K562 (cell line): ENCODE measurements around the gene SLAIN1. TPM values are rescaled to one million over a fixed set of nuclear protein-coding genes. Genes with fewer than 3 reads are reported as not detected.

ENCODE experiments used
- ATAC-seq: fragments of 200-7000 bp; cut with Tn5 transposase; 3 replicates; pipeline ENCODE4 v1.9.1; 2020; ENCODE audit warnings: moderate library complexity
- BruUV-seq: library from RNA; stranded (reverse); fragments of 400-500 nt; replicated peaks from 2 replicates; lab custom pipeline; 2021; lab: Mats Ljungman, UMichigan
- CTCF ChIA-PET: fragments of 300-600 bp; formaldehyde crosslinking; extraction: SDS; loops from one replicate; lab custom pipeline; 2021; ENCODE audit warnings: low intra/inter-chr PET ratio; lab: Yijun Ruan, JAX
- POLR2A ChIA-PET: fragments of 300-600, 350-650 bp; sonication (Branson Sonifier 250); formaldehyde crosslinking; extraction: SDS; loops from one replicate; lab custom pipeline; 2021; ENCODE audit warnings: antibody characterized with exemption, inconsistent platforms; lab: Yijun Ruan, JAX
- DNase-seq, 4 experiments: peaks; one replicate each; pipeline versions ENCODE4 v3.0.0 to v3.0.0-alpha.2; 2011 to 2018; ENCODE audit warnings: low spot score in 3 of 4, mixed read lengths in 3 of 4; ENCODE audit errors: extremely low read depth in 1 of 4
- FAIRE-seq: peaks from 2 replicates; lab custom pipeline; 2011; peaks lifted over from hg19 to GRCh38; lab: Jason Lieb, UNC
- H2AFZ ChIP-seq: 2 replicates; pipeline ENCODE4 v1.6.0; 2011; ENCODE audit warnings: low read depth, low read length, control low read depth, inconsistent platforms
- H3K27ac ChIP-seq: fragments of 200-600 bp; 3 replicates; pipeline ENCODE4 v1.8.0; 2011; ENCODE audit warnings: low read depth, mild to moderate bottlenecking, control low read depth, inconsistent platforms, low read length, moderate library complexity, mixed read lengths; ENCODE audit errors: extremely low read depth
- H3K27me3 ChIP-seq, 2 experiments: fragments of 300-600 bp in 1 of 2; 2 replicates in 1 of 2; 3 replicates in 1 of 2; pipeline versions ENCODE4 v1.6.0 to v1.8.0; 2011; ENCODE audit warnings: inconsistent platforms in 2 of 2, low read length in 2 of 2, mild to moderate bottlenecking in 1 of 2, mixed read lengths in 1 of 2, moderate library complexity in 1 of 2; ENCODE audit not compliant: control insufficient read depth in 2 of 2, insufficient read depth in 2 of 2
- H3K36me3 ChIP-seq: fragments of 300-600 bp; 3 replicates; pipeline ENCODE4 v1.8.0; 2011; ENCODE audit warnings: mild to moderate bottlenecking, low read length, inconsistent platforms; ENCODE audit not compliant: control insufficient read depth, insufficient read depth
- H3K4me1 ChIP-seq, 2 experiments: fragments of 200-600 bp in 1 of 2; replicated peaks in 1 of 2; 2 replicates in 1 of 2; 3 replicates in 1 of 2; pipeline versions ENCODE4 v1.5.1 to v1.8.0; 2011; ENCODE audit warnings: inconsistent platforms in 2 of 2, low read length in 2 of 2, mild to moderate bottlenecking in 1 of 2, mixed read lengths in 1 of 2, moderate library complexity in 1 of 2; ENCODE audit not compliant: control insufficient read depth in 2 of 2, insufficient read depth in 2 of 2
- H3K4me2 ChIP-seq: 2 replicates; pipeline ENCODE4 v1.6.1; 2011; ENCODE audit warnings: low read length, control low read depth, inconsistent platforms, mixed read lengths; ENCODE audit not compliant: insufficient read depth
- H3K4me3 ChIP-seq: fragments of 200-600 bp; sonication (generic), shearing (Covaris generic); 2 replicates; pipeline ENCODE4 v1.5.1; 2016; ENCODE audit warnings: control low read depth, inconsistent platforms
- H3K79me2 ChIP-seq: fragments of 200-600 bp; 3 replicates; pipeline ENCODE4 v1.8.0; 2011; ENCODE audit warnings: low read length, inconsistent platforms; ENCODE audit not compliant: control insufficient read depth, insufficient read depth
- H3K9ac ChIP-seq, 2 experiments: 2 replicates each; pipeline versions ENCODE4 v1.6.0 to v1.6.1; 2011; ENCODE audit warnings: low read depth in 2 of 2, low read length in 2 of 2, control low read depth in 1 of 2, inconsistent platforms in 1 of 2, mild to moderate bottlenecking in 1 of 2, mixed read lengths in 1 of 2; ENCODE audit not compliant: insufficient read depth in 1 of 2
- H3K9me1 ChIP-seq: one replicate; pipeline ENCODE4 v1.6.0; 2011; ENCODE audit warnings: inconsistent platforms, mild to moderate bottlenecking, low read length, moderate library complexity; ENCODE audit not compliant: control insufficient read depth, insufficient read depth
- H3K9me3 ChIP-seq: replicated peaks from 2 replicates; pipeline ENCODE4 v1.5.1; 2011; ENCODE audit warnings: low read depth, low read length, inconsistent platforms; ENCODE audit not compliant: control insufficient read depth, insufficient read depth
- H4K20me1 ChIP-seq: replicated peaks from 2 replicates; pipeline ENCODE4 v1.6.1; 2011; ENCODE audit warnings: low read length, inconsistent platforms, mixed read lengths; ENCODE audit not compliant: control insufficient read depth, insufficient read depth
- IFI16 ChIP-seq: fragments of 250-450 bp; sonication (Bioruptor Pico); IDR thresholded peaks from 2 replicates; pipeline ENCODE4 v2.1.2; 2022; ENCODE audit warnings: mild to moderate bottlenecking, inconsistent platforms
- KLF13 ChIP-seq: fragments of 450-650 bp; IDR thresholded peaks from 2 replicates; pipeline ENCODE4 v1.6.1; 2016; ENCODE audit warnings: missing genetic modification characterization, low read depth, mild to moderate bottlenecking, missing compliant biosample characterization, moderate library complexity, borderline replicate concordance
- MBD2 ChIP-seq: sonication (generic); IDR thresholded peaks from 2 replicates; pipeline ENCODE4 v1.6.1; 2016; ENCODE audit warnings: low read depth, borderline replicate concordance
- NR2F6 ChIP-seq: fragments of 450-650 bp; formaldehyde crosslinking; IDR thresholded peaks from 2 replicates; pipeline ENCODE4 v1.4.0; 2020; ENCODE audit warnings: mild to moderate bottlenecking
- RBM14 ChIP-seq: fragments of 200-400 bp; formaldehyde crosslinking; IDR thresholded peaks from 2 replicates; pipeline ENCODE4 v1.6.1; 2018; ENCODE audit warnings: low read depth, mild to moderate bottlenecking, low read length, moderate library complexity, borderline replicate concordance; ENCODE audit not compliant: insufficient read depth
- RBM17 ChIP-seq: fragments of 200-400 bp; formaldehyde crosslinking; IDR thresholded peaks from 2 replicates; pipeline ENCODE4 v1.6.1; 2017; ENCODE audit warnings: low read depth, mild to moderate bottlenecking, low read length, borderline replicate concordance
- USF2 ChIP-seq: sonication (generic); formaldehyde crosslinking; IDR thresholded peaks from 2 replicates; pipeline ENCODE4 v1.5.0; 2020; ENCODE audit warnings: missing genetic modification reagents
- ZNF41 ChIP-seq: fragments of 250-450 bp; sonication (Bioruptor Pico); conservative IDR thresholded peaks from 2 replicates; pipeline ENCODE4 v1.4.0; 2020; ENCODE audit warnings: mild to moderate bottlenecking
- WGBS: fragments of 100-300 bp; shearing (Covaris generic); methylation state at CpG from one replicate; pipeline ENCODE4 v1.1.6; 2016; ENCODE audit warnings: low coverage, mixed read lengths; ENCODE audit not compliant: insufficient coverage; ENCODE audit errors: missing lambda C conversion rate; 5-methylcytosine and 5-hydroxymethylcytosine counted together
- in situ Hi-C: fragments of 300-500 bp; cut with MboI; formaldehyde crosslinking; loops from 4 replicates; pipeline ENCODE4 v1.15.0; 2018; ENCODE audit warnings: inconsistent platforms, mixed read lengths
- intact Hi-C: fragments of 100-400 bp; cut with micrococcal nuclease; formaldehyde crosslinking; loops from 2 replicates; pipeline ENCODE4 v1.14.2; 2022
- polyA plus RNA-seq, 8 experiments: library from polyadenylated mRNA; depleted of rRNA in 4 of 8; stranded (reverse) in 5 of 8; unstranded in 3 of 8; fragments of >200 nt; fragmentation: Nextera tagmentation in 2 of 8; fragmentation: Illumina TruSeq in 1 of 8; extraction: Ambion mirVana in 2 of 8; extraction: Trizol in 1 of 8; gene quantifications; 2 replicates each; pipeline versions ENCODE4 v1.2.1 to v1.2.3, GENCODE V29; 2011 to 2014; ENCODE audit warnings: inconsistent platforms in 1 of 8, missing spikeins in 1 of 8
- total RNA-seq, 7 experiments: library from RNA; depleted of rRNA in 6 of 7; stranded (reverse); fragments of >200 nt in 6 of 7; fragmentation: Illumina TruSeq in 2 of 7; extraction: Trizol in 2 of 7; gene quantifications; 2 replicates each; pipeline versions ENCODE4 v1.2.1 to v1.2.3, GENCODE V29; 2011 to 2021; ENCODE audit warnings: low replicate concordance in 1 of 7
- TF ChIP-seq, protein P1 (sequence below), 3 experiments: fragments of 200-800 bp in 1 of 3; fragments of 250-450 bp in 1 of 3; fragments of 450-650 bp in 1 of 3; sonication (Bioruptor Pico) in 1 of 3; sonication (Bioruptor generic) in 1 of 3; formaldehyde crosslinking in 1 of 3; IDR thresholded peaks; 2 replicates each; pipeline versions ENCODE4 v1.6.1 to v1.8.0; 2016 to 2022; ENCODE audit warnings: mild to moderate bottlenecking in 2 of 3, missing genetic modification characterization in 2 of 3, missing compliant biosample characterization in 1 of 3, moderate library complexity in 1 of 3
- TF ChIP-seq, protein P2 (sequence below): sonication (generic); formaldehyde crosslinking; IDR thresholded peaks from 2 replicates; pipeline ENCODE4 v1.8.0; 2022; ENCODE audit warnings: mild to moderate bottlenecking, missing genetic modification reagents
- TF ChIP-seq, protein P3 (sequence below): sonication (generic); formaldehyde crosslinking; IDR thresholded peaks from 2 replicates; pipeline ENCODE4 v1.8.0; 2023; ENCODE audit warnings: mild to moderate bottlenecking, missing genetic modification reagents
- TF ChIP-seq, protein P4 (sequence below): fragments of 450-650 bp; IDR thresholded peaks from 2 replicates; pipeline ENCODE4 v1.6.1; 2016; ENCODE audit warnings: missing biosample characterization, missing genetic modification characterization

The SLAIN1 gene
- total and polyA plus RNA-seq, 9 of the 15 experiments (the other 6 are each of a cell fraction or from before 2014, with no cell fraction given), result 0.07 to 0.40 (median 0.10) TPM; not detected in 3

- Histone ChIP-seq H3K4me1 (peaks cover 0 to 14% of the 10 kb centered on the region in 2 experiments; a peak in 2 of 5 replicates), H3K36me3 (no peaks in the 10 kb centered on the region)
- TF ChIP-seq, protein P1, sequence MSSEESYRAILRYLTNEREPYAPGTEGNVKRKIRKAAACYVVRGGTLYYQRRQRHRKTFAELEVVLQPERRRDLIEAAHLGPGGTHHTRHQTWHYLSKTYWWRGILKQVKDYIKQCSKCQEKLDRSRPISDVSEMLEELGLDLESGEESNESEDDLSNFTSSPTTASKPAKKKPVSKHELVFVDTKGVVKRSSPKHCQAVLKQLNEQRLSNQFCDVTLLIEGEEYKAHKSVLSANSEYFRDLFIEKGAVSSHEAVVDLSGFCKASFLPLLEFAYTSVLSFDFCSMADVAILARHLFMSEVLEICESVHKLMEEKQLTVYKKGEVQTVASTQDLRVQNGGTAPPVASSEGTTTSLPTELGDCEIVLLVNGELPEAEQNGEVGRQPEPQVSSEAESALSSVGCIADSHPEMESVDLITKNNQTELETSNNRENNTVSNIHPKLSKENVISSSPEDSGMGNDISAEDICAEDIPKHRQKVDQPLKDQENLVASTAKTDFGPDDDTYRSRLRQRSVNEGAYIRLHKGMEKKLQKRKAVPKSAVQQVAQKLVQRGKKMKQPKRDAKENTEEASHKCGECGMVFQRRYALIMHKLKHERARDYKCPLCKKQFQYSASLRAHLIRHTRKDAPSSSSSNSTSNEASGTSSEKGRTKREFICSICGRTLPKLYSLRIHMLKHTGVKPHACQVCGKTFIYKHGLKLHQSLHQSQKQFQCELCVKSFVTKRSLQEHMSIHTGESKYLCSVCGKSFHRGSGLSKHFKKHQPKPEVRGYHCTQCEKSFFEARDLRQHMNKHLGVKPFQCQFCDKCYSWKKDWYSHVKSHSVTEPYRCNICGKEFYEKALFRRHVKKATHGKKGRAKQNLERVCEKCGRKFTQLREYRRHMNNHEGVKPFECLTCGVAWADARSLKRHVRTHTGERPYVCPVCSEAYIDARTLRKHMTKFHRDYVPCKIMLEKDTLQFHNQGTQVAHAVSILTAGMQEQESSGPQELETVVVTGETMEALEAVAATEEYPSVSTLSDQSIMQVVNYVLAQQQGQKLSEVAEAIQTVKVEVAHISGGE (CRISPR knock-in tag; IDR thresholded peaks at IDR 0.05), result no peak
- TF ChIP-seq KLF13 (tag), result no peak
- TF ChIP-seq, protein P2, sequence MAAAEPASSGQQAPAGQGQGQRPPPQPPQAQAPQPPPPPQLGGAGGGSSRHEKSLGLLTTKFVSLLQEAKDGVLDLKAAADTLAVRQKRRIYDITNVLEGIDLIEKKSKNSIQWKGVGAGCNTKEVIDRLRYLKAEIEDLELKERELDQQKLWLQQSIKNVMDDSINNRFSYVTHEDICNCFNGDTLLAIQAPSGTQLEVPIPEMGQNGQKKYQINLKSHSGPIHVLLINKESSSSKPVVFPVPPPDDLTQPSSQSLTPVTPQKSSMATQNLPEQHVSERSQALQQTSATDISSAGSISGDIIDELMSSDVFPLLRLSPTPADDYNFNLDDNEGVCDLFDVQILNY (CRISPR knock-in tag), result no peak
- TF ChIP-seq MBD2, result no peak
- no peak for TF ChIP-seq RBM14
- no peak for TF ChIP-seq RBM17
- TF ChIP-seq, protein P3, sequence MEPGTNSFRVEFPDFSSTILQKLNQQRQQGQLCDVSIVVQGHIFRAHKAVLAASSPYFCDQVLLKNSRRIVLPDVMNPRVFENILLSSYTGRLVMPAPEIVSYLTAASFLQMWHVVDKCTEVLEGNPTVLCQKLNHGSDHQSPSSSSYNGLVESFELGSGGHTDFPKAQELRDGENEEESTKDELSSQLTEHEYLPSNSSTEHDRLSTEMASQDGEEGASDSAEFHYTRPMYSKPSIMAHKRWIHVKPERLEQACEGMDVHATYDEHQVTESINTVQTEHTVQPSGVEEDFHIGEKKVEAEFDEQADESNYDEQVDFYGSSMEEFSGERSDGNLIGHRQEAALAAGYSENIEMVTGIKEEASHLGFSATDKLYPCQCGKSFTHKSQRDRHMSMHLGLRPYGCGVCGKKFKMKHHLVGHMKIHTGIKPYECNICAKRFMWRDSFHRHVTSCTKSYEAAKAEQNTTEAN, result no peak
- TF ChIP-seq ZNF41 (CRISPR knock-in tag), result no peak
- no peak for TF ChIP-seq NR2F6 (CRISPR knock-in tag)
- TF ChIP-seq, protein P4, sequence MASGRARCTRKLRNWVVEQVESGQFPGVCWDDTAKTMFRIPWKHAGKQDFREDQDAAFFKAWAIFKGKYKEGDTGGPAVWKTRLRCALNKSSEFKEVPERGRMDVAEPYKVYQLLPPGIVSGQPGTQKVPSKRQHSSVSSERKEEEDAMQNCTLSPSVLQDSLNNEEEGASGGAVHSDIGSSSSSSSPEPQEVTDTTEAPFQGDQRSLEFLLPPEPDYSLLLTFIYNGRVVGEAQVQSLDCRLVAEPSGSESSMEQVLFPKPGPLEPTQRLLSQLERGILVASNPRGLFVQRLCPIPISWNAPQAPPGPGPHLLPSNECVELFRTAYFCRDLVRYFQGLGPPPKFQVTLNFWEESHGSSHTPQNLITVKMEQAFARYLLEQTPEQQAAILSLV (tag), result no peak
- no peak for TF ChIP-seq USF2 (CRISPR knock-in tag)
- no peak for TF ChIP-seq IFI16 (CRISPR knock-in tag)
- TF ChIP-seq, all 486 proteins: peak for 0
- Histone ChIP-seq H3K4me2 (no peak overlapping the region), H3K4me3 (no peak overlapping the region), H3K79me2 (no peaks in the 10 kb centered on the region), H3K27me3 (no peaks in the 10 kb centered on the region), H3K9me1 (no peaks in the 10 kb centered on the region), H4K20me1 (no peaks in the 10 kb centered on the region), H2AFZ (no peak overlapping the region), H3K27ac (no peak overlapping the region), H3K9me3 (no peaks in the 10 kb centered on the region), H3K9ac (no peak overlapping the region)
- intact Hi-C loops (no loop called here), in situ Hi-C loops (no loop called here)
- ChIA-PET CTCF (no interaction called here), POLR2A (no interaction called here)
- DNase-seq (peak in 1 of 4 experiments; percentile 5), ATAC-seq (no peak), FAIRE-seq (no peak)
- 4% methylated on average over 9 of the region's 9 CpGs for WGBS
- no TSS peak for BruUV-seq
These were observed 1.2 kb upstream of the SLAIN1 start for GRCh38 chr13:77696006-77696878.
